H1 (cell line): ENCODE data around the gene GPR45. TPM values are rescaled to one million over a fixed set of nuclear protein-coding genes. Genes with fewer than 3 reads are reported as not detected.

Experiments
- BCL11A ChIP-seq, 2 experiments: IDR thresholded peaks; one replicate each; pipeline ENCODE4 v1.6.1; 2011; ENCODE audit warnings: low read depth in 2 of 2, low read length in 2 of 2, mild to moderate bottlenecking in 2 of 2
- CBX8 ChIP-seq: fragments of 300-800, 300-1000 bp; sonication (generic); IDR thresholded peaks from 2 replicates; pipeline ENCODE4 v1.7.1; 2016; ENCODE audit warnings: low read depth, low read length, borderline replicate concordance
- EGR1 ChIP-seq: IDR thresholded peaks from 2 replicates; pipeline ENCODE4 v1.6.1; 2011; ENCODE audit warnings: low read depth, low read length, borderline replicate concordance
- EZH2 ChIP-seq: fragments of 200-600 bp; sonication (generic); IDR thresholded peaks from 2 replicates; pipeline ENCODE4 v1.7.1; 2012; ENCODE audit warnings: low read depth, mild to moderate bottlenecking, moderate library complexity, low read length, inconsistent platforms; ENCODE audit not compliant: severe bottlenecking
- HDAC2 ChIP-seq, 2 experiments: fragments of 300-600 bp in 1 of 2; sonication (generic) in 1 of 2; IDR thresholded peaks; 2 replicates each; pipeline ENCODE4 v1.6.1; 2011 to 2012; ENCODE audit warnings: low read depth in 2 of 2, low read length in 2 of 2, mild to moderate bottlenecking in 2 of 2, moderate library complexity in 2 of 2, borderline replicate concordance in 1 of 2, inconsistent platforms in 1 of 2
- KDM5A ChIP-seq: fragments of 200-600 bp; IDR thresholded peaks from 2 replicates; pipeline ENCODE4 v1.7.1; 2012; ENCODE audit warnings: mild to moderate bottlenecking, low read length, inconsistent platforms, mixed read lengths
- NANOG ChIP-seq: IDR thresholded peaks from 2 replicates; pipeline ENCODE4 v1.6.1; 2011; ENCODE audit warnings: low read length, low read depth, mild to moderate bottlenecking, inconsistent platforms; ENCODE audit not compliant: insufficient read depth, poor library complexity, severe bottlenecking
- SRF ChIP-seq: IDR thresholded peaks from 2 replicates; pipeline ENCODE4 v1.6.1; 2011; ENCODE audit warnings: mild to moderate bottlenecking, low read depth, low read length, moderate library complexity
- TAF7 ChIP-seq: optimal IDR thresholded peaks from 2 replicates; pipeline ENCODE3; 2011; ENCODE audit warnings: low read depth, mild to moderate bottlenecking, inconsistent platforms, low read length, moderate library complexity, borderline replicate concordance
- YY1 ChIP-seq: IDR thresholded peaks from 2 replicates; pipeline ENCODE4 v1.6.1; 2011; ENCODE audit warnings: low read depth, mild to moderate bottlenecking, low read length
- polyA plus RNA-seq, 7 experiments: library from polyadenylated mRNA; depleted of rRNA in 3 of 7; stranded (reverse) in 5 of 7; unstranded in 2 of 7; fragments of >200 nt in 5 of 7; fragments of 200-250 nt in 2 of 7; gene quantifications; 1 replicate in 5 of 7; 2 replicates in 1 of 7; 4 replicates in 1 of 7; pipeline versions ENCODE4 v1.2.1 to v1.2.3, GENCODE V29; 2011 to 2013; ENCODE audit warnings: missing spikeins in 2 of 7, mixed read lengths in 2 of 7
- total RNA-seq: library from RNA; stranded (reverse); fragmentation: NEBNext Ultra II Directional; extraction: Animal tissue kit (Norgen Biotek cat#: 25700); gene quantifications from 2 replicates; pipeline ENCODE4 v1.2.1, GENCODE V29; 2021
- TF ChIP-seq, protein P1 (sequence below): fragments of 300-600 bp; sonication (generic); IDR thresholded peaks from 2 replicates; pipeline ENCODE4 v1.7.1; 2012; ENCODE audit warnings: low read length, moderate library complexity, mild to moderate bottlenecking, inconsistent platforms; ENCODE audit not compliant: insufficient replicate concordance

The GPR45 gene
- total and polyA plus RNA-seq, 2 of the 8 experiments (the other 6 are each of a cell fraction or from before 2014, with no cell fraction given), result 0.21 TPM; not detected in 1

DNA sequence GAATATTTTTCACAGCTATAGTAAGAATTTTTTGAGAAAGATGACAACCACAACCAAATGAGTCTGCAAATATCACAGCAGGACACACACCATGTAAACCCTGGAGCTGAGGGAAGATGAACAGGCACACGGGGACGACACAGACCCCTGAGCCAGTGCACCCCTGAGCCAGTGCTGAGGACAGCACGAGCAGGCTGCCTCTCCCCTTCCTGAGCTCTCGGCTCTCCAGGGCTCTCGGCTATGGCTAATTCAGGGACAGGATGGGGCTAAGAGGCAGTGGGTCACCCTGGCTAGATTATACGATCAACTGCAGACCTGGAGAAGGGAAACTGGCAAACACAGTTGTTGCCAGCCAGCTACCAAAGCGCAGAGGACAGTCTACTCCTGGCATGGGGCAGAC lies 46.6 kb downstream of the GPR45 start (continued):
- TF ChIP-seq, protein P1, sequence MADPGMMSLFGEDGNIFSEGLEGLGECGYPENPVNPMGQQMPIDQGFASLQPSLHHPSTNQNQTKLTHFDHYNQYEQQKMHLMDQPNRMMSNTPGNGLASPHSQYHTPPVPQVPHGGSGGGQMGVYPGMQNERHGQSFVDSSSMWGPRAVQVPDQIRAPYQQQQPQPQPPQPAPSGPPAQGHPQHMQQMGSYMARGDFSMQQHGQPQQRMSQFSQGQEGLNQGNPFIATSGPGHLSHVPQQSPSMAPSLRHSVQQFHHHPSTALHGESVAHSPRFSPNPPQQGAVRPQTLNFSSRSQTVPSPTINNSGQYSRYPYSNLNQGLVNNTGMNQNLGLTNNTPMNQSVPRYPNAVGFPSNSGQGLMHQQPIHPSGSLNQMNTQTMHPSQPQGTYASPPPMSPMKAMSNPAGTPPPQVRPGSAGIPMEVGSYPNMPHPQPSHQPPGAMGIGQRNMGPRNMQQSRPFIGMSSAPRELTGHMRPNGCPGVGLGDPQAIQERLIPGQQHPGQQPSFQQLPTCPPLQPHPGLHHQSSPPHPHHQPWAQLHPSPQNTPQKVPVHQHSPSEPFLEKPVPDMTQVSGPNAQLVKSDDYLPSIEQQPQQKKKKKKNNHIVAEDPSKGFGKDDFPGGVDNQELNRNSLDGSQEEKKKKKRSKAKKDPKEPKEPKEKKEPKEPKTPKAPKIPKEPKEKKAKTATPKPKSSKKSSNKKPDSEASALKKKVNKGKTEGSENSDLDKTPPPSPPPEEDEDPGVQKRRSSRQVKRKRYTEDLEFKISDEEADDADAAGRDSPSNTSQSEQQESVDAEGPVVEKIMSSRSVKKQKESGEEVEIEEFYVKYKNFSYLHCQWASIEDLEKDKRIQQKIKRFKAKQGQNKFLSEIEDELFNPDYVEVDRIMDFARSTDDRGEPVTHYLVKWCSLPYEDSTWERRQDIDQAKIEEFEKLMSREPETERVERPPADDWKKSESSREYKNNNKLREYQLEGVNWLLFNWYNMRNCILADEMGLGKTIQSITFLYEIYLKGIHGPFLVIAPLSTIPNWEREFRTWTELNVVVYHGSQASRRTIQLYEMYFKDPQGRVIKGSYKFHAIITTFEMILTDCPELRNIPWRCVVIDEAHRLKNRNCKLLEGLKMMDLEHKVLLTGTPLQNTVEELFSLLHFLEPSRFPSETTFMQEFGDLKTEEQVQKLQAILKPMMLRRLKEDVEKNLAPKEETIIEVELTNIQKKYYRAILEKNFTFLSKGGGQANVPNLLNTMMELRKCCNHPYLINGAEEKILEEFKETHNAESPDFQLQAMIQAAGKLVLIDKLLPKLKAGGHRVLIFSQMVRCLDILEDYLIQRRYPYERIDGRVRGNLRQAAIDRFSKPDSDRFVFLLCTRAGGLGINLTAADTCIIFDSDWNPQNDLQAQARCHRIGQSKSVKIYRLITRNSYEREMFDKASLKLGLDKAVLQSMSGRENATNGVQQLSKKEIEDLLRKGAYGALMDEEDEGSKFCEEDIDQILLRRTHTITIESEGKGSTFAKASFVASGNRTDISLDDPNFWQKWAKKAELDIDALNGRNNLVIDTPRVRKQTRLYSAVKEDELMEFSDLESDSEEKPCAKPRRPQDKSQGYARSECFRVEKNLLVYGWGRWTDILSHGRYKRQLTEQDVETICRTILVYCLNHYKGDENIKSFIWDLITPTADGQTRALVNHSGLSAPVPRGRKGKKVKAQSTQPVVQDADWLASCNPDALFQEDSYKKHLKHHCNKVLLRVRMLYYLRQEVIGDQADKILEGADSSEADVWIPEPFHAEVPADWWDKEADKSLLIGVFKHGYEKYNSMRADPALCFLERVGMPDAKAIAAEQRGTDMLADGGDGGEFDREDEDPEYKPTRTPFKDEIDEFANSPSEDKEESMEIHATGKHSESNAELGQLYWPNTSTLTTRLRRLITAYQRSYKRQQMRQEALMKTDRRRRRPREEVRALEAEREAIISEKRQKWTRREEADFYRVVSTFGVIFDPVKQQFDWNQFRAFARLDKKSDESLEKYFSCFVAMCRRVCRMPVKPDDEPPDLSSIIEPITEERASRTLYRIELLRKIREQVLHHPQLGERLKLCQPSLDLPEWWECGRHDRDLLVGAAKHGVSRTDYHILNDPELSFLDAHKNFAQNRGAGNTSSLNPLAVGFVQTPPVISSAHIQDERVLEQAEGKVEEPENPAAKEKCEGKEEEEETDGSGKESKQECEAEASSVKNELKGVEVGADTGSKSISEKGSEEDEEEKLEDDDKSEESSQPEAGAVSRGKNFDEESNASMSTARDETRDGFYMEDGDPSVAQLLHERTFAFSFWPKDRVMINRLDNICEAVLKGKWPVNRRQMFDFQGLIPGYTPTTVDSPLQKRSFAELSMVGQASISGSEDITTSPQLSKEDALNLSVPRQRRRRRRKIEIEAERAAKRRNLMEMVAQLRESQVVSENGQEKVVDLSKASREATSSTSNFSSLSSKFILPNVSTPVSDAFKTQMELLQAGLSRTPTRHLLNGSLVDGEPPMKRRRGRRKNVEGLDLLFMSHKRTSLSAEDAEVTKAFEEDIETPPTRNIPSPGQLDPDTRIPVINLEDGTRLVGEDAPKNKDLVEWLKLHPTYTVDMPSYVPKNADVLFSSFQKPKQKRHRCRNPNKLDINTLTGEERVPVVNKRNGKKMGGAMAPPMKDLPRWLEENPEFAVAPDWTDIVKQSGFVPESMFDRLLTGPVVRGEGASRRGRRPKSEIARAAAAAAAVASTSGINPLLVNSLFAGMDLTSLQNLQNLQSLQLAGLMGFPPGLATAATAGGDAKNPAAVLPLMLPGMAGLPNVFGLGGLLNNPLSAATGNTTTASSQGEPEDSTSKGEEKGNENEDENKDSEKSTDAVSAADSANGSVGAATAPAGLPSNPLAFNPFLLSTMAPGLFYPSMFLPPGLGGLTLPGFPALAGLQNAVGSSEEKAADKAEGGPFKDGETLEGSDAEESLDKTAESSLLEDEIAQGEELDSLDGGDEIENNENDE, result no peak
- TF ChIP-seq TAF7 (no peak), CBX8 (no peak), EGR1 (no peak), NANOG (no peak), EZH2 (no peak), HDAC2 (IDR thresholded peaks at IDR 0.05; ENCODE audit: borderline replicate concordance in 1 of 2, low read depth in 2 of 2, low read length in 2 of 2) (no peak), SRF (no peak), YY1 (no peak), KDM5A (no peak), BCL11A (IDR thresholded peaks at IDR 0.05; ENCODE audit: low read depth in 2 of 2, low read length in 2 of 2) (no peak)
